Measurements from ENCODE around the gene GHRHR. TPM values are rescaled to one million over a fixed set of nuclear protein-coding genes. Genes with fewer than 3 reads are reported as not detected.

GHRHR gene
- total and polyA plus RNA-seq, 5 donors from 2014 or later: not detected

DNA sequence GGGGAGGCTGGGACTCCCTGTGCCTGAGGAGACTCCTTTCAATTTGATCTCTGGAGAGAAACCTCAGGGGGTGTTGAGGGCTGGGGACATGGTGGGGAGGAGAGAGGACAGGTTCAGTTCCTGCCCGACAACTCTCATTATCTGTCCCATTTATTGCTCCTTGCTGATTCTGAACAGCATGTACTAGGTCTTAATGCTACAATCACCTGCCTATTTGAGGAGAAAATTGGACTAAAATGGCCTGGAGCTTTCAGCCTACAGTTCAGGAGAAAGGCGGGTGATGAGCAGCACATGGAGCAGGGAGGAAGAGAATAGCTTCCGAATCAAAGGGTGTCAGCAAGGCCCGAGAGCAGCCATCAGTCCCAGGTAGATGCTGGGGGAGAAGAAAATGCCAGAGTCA, 58.4 kb downstream of the GHRHR start:
- Mint-ChIP-seq H3K4me3 (no peak overlapping the region), H3K4me1 (peaks cover 0 to 84% (median 16%) of the 10 kb centered on the region in 4 donors), H3K9me3 (peaks cover 0 to 10% (median 0%) of the 10 kb centered on the region in 7 donors), H3K27me3 (no peaks in the 10 kb centered on the region), H3K36me3 (no peaks in the 10 kb centered on the region), H3K27ac (peak overlapping the region; percentile 20 to 89 (median 86))
- H3K9me3 ChIP-seq (ENCODE audit: control insufficient read depth in 2 of 2, low read length in 2 of 2): no peaks in the 10 kb centered on the region
- peaks cover 47% of the 10 kb centered on the region for H3K4me1 ChIP-seq (ENCODE audit: control insufficient read depth, insufficient read depth, low read length, poor library complexity, severe bottlenecking)
- DNase-seq (no peak), ATAC-seq (ENCODE audit: low read depth in 2 of 2) (no peak)
- no peaks in the 10 kb centered on the region for H3K36me3 ChIP-seq (ENCODE audit: control insufficient read depth, insufficient read depth, low read length)
- no peaks in the 10 kb centered on the region for H3K27me3 ChIP-seq (ENCODE audit: control insufficient read depth, insufficient read depth, low read length)
- no peak overlapping the region for H3K27ac ChIP-seq (ENCODE audit: insufficient read depth, low read length, poor library complexity, severe bottlenecking)
- no peak overlapping the region for H3K4me3 ChIP-seq (ENCODE audit: low read depth, low read length)

GRCh38 chr7:31022726-31023125, 59.0 kb downstream of the GHRHR start:
- peaks cover 0 to 78% (median 16%) of the 10 kb centered on the region in 4 donors for H3K4me1 Mint-ChIP-seq
- H3K27ac Mint-ChIP-seq: peak overlapping the region in 1 of 3 donors; percentile 86
- H3K4me3 Mint-ChIP-seq: no peak overlapping the region
- Histone ChIP-seq H3K27me3 (ENCODE audit: control insufficient read depth, insufficient read depth, low read length) (no peaks in the 10 kb centered on the region), H3K36me3 (ENCODE audit: control insufficient read depth, insufficient read depth, low read length) (no peaks in the 10 kb centered on the region), H3K4me1 (ENCODE audit: control insufficient read depth, insufficient read depth, low read length, poor library complexity, severe bottlenecking) (peaks cover 41% of the 10 kb centered on the region), H3K9me3 (ENCODE audit: control insufficient read depth in 2 of 2, low read length in 2 of 2) (no peaks in the 10 kb centered on the region), H3K4me3 (ENCODE audit: low read depth, low read length) (no peak overlapping the region), H3K27ac (ENCODE audit: insufficient read depth, low read length, poor library complexity, severe bottlenecking) (no peak overlapping the region)
- ATAC-seq (ENCODE audit: low read depth in 2 of 2): no peak
- peaks cover 0 to 10% (median 0%) of the 10 kb centered on the region in 7 donors for H3K9me3 Mint-ChIP-seq
- no peak for DNase-seq
- H3K36me3 Mint-ChIP-seq: no peaks in the 10 kb centered on the region
- H3K27me3 Mint-ChIP-seq: no peaks in the 10 kb centered on the region

GRCh38 chr7:31023877-31024276, 60.1 kb downstream of the GHRHR start:
- Histone ChIP-seq H3K27me3 (ENCODE audit: control insufficient read depth, insufficient read depth, low read length) (no peaks in the 10 kb centered on the region), H3K4me3 (ENCODE audit: low read depth, low read length) (no peak overlapping the region), H3K9me3 (ENCODE audit: control insufficient read depth in 2 of 2, low read length in 2 of 2) (no peaks in the 10 kb centered on the region), H3K4me1 (ENCODE audit: control insufficient read depth, insufficient read depth, low read length, poor library complexity, severe bottlenecking) (peaks cover 37% of the 10 kb centered on the region), H3K27ac (ENCODE audit: insufficient read depth, low read length, poor library complexity, severe bottlenecking) (peak overlapping the region; percentile 52), H3K36me3 (ENCODE audit: control insufficient read depth, insufficient read depth, low read length) (no peaks in the 10 kb centered on the region)
- H3K36me3 Mint-ChIP-seq: no peaks in the 10 kb centered on the region
- H3K27ac Mint-ChIP-seq: peak overlapping the region; percentile 86 to 93 (median 89)
- peaks cover 0 to 70% (median 16%) of the 10 kb centered on the region in 4 donors for H3K4me1 Mint-ChIP-seq
- ATAC-seq (ENCODE audit: low read depth in 2 of 2): peak; percentile 76 to 80
- H3K27me3 Mint-ChIP-seq: no peaks in the 10 kb centered on the region
- peak overlapping the region in 2 of 4 donors; percentile 54 to 62 for H3K4me3 Mint-ChIP-seq
- peaks cover 0 to 10% (median 0%) of the 10 kb centered on the region in 7 donors for H3K9me3 Mint-ChIP-seq
- peak in 2 of 3 donors; percentile 57 to 84 for DNase-seq

DNA sequence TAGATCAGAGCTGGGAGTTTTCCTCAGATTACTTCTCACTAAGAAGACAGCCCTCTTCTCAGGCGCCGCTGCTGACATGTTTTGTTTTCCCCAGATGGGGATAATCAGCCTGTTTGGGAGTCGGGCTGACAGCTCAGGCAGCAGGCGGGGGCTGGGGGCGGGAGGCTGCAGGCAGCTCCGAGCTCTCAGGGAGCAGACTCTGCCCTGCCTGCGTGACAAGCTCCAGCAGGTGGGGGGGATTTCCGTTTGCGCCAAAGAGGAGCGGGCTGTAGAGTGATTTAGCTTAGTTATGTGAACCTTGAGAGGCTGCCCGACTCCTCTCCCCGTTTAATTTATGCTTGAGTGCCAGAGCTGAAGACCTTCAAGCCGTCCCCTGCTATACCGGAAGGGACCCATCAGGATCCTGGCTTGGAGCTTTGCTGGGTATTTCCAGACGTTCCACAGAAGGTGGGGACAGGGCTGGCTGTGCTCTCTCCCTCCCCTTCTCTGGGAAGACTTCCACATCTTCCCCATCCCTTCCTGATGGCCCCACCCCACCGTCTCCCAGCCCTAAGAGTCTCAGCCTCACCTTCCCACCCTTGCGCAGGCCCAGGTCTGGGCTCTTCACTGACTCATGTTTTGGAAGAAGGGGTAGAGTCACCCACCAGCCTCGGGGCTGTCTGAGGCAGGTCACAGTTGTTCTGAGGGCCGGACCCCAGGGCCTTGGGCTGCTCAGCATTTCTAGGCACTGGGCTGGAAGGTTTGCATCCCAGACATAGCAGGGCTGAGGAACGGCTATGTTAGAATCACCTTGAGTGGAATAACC, 63.6 kb downstream of the GHRHR start:
- no peaks in the 10 kb centered on the region for H3K36me3 Mint-ChIP-seq
- H3K4me3 Mint-ChIP-seq: no peak overlapping the region
- no peak for ATAC-seq (ENCODE audit: low read depth in 2 of 2)
- H3K27me3 ChIP-seq (ENCODE audit: control insufficient read depth, insufficient read depth, low read length): no peaks in the 10 kb centered on the region
- H3K4me1 Mint-ChIP-seq: peaks cover 0 to 43% (median 13%) of the 10 kb centered on the region in 4 donors
- DNase-seq: peak in 1 of 3 donors; percentile 18
- H3K9me3 Mint-ChIP-seq: peaks cover 0 to 11% (median 1%) of the 10 kb centered on the region in 7 donors
- H3K4me3 ChIP-seq (ENCODE audit: low read depth, low read length): no peak overlapping the region
- no peaks in the 10 kb centered on the region for H3K27me3 Mint-ChIP-seq
- H3K36me3 ChIP-seq (ENCODE audit: control insufficient read depth, insufficient read depth, low read length): no peaks in the 10 kb centered on the region
- H3K27ac ChIP-seq (ENCODE audit: insufficient read depth, low read length, poor library complexity, severe bottlenecking): no peak overlapping the region
- H3K4me1 ChIP-seq (ENCODE audit: control insufficient read depth, insufficient read depth, low read length, poor library complexity, severe bottlenecking): peaks cover 15% of the 10 kb centered on the region
- no peak overlapping the region for H3K27ac Mint-ChIP-seq
- no peaks in the 10 kb centered on the region for H3K9me3 ChIP-seq (ENCODE audit: control insufficient read depth in 2 of 2, low read length in 2 of 2)

DNA sequence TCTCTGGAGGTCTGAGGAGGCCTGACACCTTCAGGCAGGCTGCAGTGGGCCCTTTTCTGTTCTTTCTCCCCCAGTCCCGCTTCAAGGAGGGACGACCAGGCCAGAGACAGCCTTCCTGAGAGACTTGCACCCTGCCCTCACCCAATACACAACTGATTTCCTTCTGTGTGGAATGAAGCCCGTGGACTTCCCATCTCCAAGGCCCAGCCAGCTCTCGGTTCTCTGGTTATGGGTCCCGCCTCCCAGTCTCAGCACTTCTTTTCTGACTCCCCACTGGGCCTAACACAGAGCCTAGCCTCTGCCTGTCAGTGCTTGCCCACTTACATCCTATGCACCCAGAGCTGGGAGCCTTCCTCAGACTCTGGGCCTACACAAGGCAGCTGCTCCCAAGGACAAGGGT, 64.3 kb downstream of the GHRHR start:
- no peak overlapping the region for H3K4me3 ChIP-seq (ENCODE audit: low read depth, low read length)
- H3K9me3 ChIP-seq (ENCODE audit: control insufficient read depth in 2 of 2, low read length in 2 of 2): no peaks in the 10 kb centered on the region
- H3K27ac ChIP-seq (ENCODE audit: insufficient read depth, low read length, poor library complexity, severe bottlenecking): no peak overlapping the region
- Mint-ChIP-seq H3K27me3 (no peaks in the 10 kb centered on the region), H3K36me3 (no peaks in the 10 kb centered on the region), H3K27ac (no peak overlapping the region), H3K4me3 (no peak overlapping the region), H3K9me3 (peaks cover 0 to 11% (median 1%) of the 10 kb centered on the region in 7 donors), H3K4me1 (peaks cover 0 to 38% (median 12%) of the 10 kb centered on the region in 4 donors)
- H3K36me3 ChIP-seq (ENCODE audit: control insufficient read depth, insufficient read depth, low read length): no peaks in the 10 kb centered on the region
- ATAC-seq (ENCODE audit: low read depth in 2 of 2): no peak
- H3K4me1 ChIP-seq (ENCODE audit: control insufficient read depth, insufficient read depth, low read length, poor library complexity, severe bottlenecking): peaks cover 10% of the 10 kb centered on the region
- H3K27me3 ChIP-seq (ENCODE audit: control insufficient read depth, insufficient read depth, low read length): no peaks in the 10 kb centered on the region
- no peak for DNase-seq

DNA sequence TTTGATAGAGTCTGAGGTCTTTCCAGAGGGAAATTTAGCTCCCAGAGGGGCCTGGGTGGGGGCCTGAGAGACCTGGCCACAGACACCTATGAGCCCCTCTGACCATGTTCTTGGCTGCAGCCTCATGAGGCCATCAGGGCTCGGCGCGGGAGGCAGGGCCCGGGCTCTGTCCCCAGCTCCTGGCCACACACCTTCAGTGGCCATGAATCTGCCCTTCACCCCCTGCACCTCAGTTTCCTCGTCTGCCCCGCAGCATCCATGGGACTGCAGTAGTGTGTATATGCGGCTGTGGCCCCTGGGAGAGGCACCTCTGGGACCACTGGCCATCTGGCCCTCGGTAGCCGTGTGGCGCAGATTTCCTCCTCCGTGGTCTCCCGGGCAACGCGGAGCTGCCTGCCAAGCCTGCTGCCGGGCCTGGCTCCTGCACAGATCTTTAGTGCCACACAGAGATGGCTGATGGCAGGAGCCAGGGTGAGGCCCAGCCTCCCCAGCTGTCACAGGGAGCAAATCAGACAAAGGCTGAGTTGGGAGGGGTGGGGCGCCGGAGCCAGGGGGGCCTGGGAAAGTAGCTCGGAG, 64.8 kb downstream of the GHRHR start:
- H3K4me3 Mint-ChIP-seq: no peak overlapping the region

More for the DNA sequence above, 64.8 kb downstream of the GHRHR start:
- peaks cover 5% of the 10 kb centered on the region for H3K4me1 ChIP-seq (ENCODE audit: control insufficient read depth, insufficient read depth, low read length, poor library complexity, severe bottlenecking)
- no peak overlapping the region for H3K27ac Mint-ChIP-seq
- DNase-seq (no peak), ATAC-seq (ENCODE audit: low read depth in 2 of 2) (no peak)
- no peaks in the 10 kb centered on the region for H3K9me3 ChIP-seq (ENCODE audit: control insufficient read depth in 2 of 2, low read length in 2 of 2)
- no peaks in the 10 kb centered on the region for H3K36me3 ChIP-seq (ENCODE audit: control insufficient read depth, insufficient read depth, low read length)
- H3K36me3 Mint-ChIP-seq: no peaks in the 10 kb centered on the region
- H3K4me1 Mint-ChIP-seq: peaks cover 0 to 33% (median 9%) of the 10 kb centered on the region in 4 donors
- no peaks in the 10 kb centered on the region for H3K27me3 Mint-ChIP-seq
- no peaks in the 10 kb centered on the region for H3K27me3 ChIP-seq (ENCODE audit: control insufficient read depth, insufficient read depth, low read length)
- H3K9me3 Mint-ChIP-seq: peaks cover 0 to 11% (median 1%) of the 10 kb centered on the region in 7 donors
- H3K27ac ChIP-seq (ENCODE audit: insufficient read depth, low read length, poor library complexity, severe bottlenecking): no peak overlapping the region
- no peak overlapping the region for H3K4me3 ChIP-seq (ENCODE audit: low read depth, low read length)

Data from CD4-positive, CD25-positive, alpha-beta regulatory T cell (primary cell).